HG02759 (cell line): ENCODE data around the gene IMMT.

Experiments used
- ATAC-seq: cut with Tn5 transposase; IDR thresholded peaks from one replicate; pipeline ENCODE4 v1.9.1; 2021; ENCODE audit warnings: mild to moderate bottlenecking, moderate library complexity; ENCODE audit not compliant: unreplicated experiment

Gene IMMT

DNA sequence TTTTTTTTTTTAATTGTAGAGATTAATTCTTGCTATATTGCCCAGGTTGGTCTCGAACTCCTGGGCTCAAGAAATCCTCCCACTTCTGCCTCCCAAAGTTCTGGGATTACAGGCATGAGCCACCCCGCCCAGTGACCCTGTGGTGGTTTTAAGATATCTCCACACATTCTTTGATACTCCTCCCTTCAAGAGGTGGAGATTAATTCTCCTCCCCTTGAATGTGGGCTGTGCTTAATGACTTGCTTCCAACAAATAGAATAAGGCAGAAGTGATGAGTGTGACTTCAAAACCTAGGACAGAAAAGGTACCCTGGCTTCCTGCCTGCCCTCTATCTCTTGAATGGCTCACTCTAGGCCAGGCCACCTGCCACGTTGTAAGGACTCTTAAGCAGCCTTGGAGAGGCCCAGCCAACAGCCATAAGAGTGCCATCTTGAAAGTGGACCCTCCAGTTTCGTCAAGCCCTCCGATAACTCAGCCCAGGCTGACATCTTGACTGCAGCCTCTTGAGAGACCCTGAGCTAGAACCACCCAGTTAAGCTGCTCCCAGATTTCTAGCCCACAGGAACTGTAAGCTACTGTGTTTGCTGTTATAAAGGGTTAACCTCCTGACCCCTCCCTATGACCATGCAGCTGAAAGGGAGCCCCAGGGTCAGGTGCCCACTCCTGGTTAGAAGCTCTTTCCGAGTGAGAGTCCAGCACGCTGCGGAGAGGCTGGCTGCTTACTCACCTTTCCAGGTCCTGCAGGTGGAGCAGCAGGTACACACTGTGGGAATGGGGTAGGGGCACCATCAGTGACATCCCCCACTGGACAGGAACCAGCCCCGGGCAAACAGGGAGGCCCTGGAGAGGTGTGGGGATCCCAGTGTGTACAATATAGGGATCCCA lies 31.6 kb upstream of the IMMT start:
- ATAC-seq = no peak

DNA sequence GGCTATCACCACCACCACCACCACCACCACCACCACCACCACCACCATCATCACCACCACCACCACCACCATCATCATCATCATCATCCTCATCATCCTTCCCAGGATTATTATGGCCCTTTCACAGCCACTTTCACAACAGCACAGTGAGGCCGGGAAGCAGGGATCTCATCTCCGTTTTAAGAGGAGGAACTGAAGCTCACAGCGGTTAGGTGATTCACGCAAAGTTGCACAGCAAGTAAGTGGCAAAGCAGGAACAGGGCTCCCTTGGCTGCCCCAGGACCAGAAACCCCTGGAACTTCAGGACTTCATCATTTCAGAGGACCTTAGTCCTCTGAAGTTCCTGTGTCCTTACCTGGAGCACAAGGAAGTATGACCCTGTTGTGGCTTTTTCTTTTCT lies 30.8 kb upstream of the IMMT start:
- ATAC-seq = no peak

DNA sequence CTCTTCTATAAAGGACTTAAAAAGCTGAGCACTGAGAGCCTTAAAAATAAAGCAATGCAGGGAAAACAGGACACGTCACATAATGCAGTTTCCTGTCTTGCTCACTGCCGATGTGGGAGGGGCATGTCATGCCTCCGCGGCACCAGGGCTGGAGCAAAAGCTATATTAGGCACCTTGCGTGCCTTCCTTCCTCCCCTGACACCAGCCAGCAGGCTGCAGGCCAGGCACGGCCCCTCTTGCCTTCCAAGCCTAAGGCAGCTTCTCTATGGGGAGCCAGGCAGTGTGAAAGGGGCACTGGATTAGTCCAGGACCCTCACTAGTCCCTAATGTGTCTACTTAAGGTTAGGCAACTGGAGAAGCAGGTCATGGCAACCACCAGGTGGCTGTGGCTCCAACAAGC lies 30.3 kb upstream of the IMMT start:
- peak; percentile 79 for ATAC-seq

GRCh38 chr2:86224645-86225355 lies 29.5 kb upstream of the IMMT start:
- no peak for ATAC-seq

- no peak for ATAC-seq
Observed at GRCh38 chr2:86223927-86224560, 28.8 kb upstream of the IMMT start.

GRCh38 chr2:86223140-86223926 lies 28.1 kb upstream of the IMMT start:
- ATAC-seq = no peak

DNA sequence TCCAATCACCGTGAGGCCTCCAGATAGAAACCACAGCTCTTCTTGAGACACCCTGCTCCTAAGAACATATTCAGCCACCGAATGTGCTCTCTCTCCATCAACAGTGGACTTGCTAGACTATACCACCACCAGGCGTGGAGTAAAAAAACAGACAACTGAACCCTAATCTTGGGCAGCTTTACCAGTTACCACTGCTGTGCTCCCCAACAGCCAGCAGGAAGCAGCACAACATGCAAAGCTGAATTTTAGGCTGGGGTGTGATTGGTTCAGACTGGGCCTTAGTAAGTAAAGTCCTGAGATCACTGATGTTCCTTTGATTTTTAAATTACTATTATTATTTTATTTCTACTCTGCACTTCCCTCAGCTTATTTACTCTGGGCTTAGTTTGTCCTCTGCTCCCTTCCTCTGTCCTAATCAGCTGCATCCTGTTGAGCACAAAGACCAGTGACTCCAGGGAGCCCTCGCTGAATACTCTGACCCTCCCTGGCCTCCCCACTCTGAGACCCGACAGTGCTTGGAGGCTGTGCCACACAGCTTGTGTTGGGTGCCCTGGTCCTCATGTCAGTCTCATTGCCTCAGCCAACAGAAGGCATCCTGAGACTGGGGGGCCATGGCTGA lies 25.9 kb upstream of the IMMT start:
- no peak for ATAC-seq

DNA sequence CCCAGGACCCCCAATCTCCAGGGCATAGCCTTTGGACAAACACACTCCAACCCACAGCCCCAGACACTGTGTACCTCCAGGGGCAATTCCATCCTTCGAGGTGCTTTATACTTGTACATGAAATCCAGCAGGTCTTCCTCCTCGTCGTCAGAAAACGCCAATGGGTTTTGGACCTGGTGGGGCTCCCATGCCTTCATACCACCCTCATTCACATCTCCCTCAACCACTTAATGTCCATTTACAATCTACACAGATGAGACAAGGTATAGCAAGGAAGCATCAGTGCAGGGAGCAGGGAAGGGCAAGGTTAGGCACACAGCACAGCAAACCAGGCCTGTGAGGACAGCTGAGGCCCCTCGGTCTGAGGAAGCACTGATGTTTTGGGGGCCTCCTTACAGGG lies 24.6 kb upstream of the IMMT start:
- ATAC-seq = no peak

DNA sequence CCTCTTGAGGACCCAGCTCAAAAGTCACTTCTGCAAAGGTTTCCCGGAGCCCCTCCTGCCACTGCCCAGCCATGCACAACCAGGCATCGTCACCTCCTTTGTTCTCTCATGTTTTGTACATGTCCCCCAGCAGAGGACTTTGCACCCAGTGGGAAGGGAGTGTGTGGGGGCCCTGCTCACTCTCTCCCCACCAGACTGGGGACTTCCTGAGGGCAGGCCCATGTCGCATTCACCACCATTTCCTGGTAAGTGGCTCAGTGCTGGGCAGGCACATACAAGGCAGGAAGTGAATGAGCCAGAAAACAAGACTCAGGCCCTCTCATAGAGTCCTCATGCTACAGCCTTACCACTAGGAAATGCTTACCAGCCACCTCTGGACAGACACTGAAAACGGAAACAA lies 22.9 kb upstream of the IMMT start:
- no peak for ATAC-seq

GRCh38 chr2:86216575-86217555 lies 21.6 kb upstream of the IMMT start:
- ATAC-seq = no peak

- no peak for ATAC-seq
Observed at GRCh38 chr2:86214503-86214832, 19.2 kb upstream of the IMMT start.

GRCh38 chr2:86213699-86214502 lies 18.6 kb upstream of the IMMT start:
- no peak for ATAC-seq

DNA sequence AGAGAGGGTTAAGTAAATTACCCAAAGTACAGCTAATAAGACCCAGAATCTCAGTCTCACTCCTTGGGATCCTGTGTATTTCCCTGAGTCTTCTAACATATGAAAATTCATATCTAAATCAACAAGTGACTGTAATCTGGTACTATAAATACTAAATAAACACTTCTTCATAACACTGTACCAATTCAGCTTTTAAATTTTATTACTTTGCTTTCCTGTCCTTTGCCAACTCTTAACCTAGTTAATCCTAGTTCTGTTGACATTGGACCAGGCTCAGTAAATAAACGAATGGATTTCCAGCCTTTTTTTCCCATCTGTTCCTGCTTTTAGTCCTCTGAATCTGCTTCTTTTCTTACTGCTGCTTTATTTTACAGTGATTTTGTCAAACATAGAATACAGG lies 17.8 kb upstream of the IMMT start:
- ATAC-seq = no peak

DNA sequence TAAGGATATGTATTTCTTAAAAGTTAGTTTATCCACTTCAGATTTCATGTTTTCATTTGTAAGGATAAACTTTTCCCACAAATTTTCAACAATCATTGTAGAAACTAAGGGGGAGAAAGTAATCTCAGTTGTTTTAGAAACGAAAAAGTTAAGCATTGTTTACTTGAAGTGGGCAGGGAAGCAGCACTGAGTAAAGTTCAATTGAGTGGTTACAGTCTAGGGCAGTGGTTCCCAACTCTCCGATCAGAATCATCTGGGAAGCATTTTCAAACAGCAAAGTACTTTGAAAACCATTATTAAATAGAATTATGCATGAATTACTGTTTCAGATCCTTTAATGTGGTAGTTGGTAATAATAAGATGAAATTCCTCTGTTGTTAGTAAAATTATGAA lies 16.5 kb upstream of the IMMT start:
- ATAC-seq = no peak

- ATAC-seq = no peak
Observed at GRCh38 chr2:86211033-86211795, 16.0 kb upstream of the IMMT start.

GRCh38 chr2:86204458-86204857 lies 9.2 kb upstream of the IMMT start:
- no peak for ATAC-seq

GRCh38 chr2:86203614-86204013 lies 8.4 kb upstream of the IMMT start:
- no peak for ATAC-seq

- ATAC-seq = no peak
Observed at GRCh38 chr2:86202702-86203101, 7.4 kb upstream of the IMMT start.
